Inferior parietal cortex (tissue), 1 donor: ENCODE results near the gene SMCO4.
"Not testable (repeated sequence)": the region's sequence is repeated elsewhere in the genome, so short reads cannot be mapped to it uniquely, and the experiment has no call there.

Experiments
- DNase-seq: peaks from one replicate; pipeline ENCODE4 v3.0.0-alpha.2; 2016; ENCODE audit errors: extremely low spot score

Gene SMCO4

DNA sequence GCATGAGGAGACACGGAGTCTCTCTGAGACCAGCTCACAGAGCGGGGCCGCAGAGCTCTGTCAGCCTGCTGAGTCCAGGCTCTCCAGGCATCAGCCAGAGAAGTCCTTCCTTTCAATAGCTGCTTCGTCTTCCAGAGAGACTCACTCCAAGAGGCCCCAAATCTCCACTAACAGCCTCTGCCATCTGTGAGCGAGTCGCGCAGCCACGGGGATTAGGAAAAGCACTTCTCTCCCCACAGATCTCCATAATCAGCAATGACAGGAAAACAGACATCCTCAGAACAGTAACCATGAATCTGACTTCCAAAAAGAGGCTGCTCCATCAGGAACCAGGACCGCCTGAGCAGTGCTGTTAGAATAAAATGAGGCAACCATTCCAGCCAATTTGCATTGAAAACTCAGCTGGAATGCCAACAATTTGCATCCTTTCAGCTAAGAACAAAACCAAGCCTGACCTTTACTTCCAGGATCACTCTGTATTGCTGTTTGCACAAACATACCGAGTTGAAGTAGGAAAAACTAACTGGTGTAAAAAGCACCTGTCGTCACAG lies 65.4 kb downstream of the SMCO4 start:
- DNase-seq = no peak

DNA sequence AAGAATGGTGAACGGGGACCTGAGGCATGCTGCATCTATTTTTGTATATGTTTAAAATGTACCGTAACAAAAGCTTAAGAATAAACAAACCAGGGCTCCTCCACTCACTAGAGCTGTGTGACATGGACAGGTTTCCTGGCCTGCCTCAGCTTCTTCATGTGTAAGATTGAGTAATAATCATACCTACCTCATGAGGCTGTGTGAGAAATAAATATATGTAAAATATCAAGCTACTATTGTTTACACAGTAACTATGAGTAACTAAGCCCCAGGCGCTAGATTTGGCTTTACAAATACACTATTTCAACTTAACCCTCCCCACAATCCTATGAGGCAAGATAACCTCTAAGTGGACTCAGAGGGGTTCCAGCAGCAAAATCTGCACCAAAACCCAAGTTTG lies 66.4 kb downstream of the SMCO4 start:
- no peak for DNase-seq

DNA sequence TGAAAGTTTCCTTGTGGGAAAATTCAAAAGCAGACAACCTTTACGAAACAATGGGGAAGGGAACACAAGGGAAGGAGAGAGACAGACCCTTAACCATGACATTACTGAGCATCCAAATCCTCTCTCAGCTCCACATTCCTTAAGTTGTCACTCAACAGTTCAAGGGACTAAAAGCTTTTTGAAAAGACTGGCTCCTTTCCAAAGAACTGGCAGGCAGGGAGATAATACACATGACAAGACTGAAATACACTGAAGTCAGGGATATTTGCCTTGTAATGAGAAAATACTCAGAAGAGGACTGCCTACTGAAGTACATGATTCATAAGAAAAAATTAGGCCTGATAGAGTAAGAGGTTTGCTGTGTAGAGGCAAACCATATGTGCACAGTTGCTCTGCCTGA lies 69.1 kb downstream of the SMCO4 start:
- no peak for DNase-seq

DNA sequence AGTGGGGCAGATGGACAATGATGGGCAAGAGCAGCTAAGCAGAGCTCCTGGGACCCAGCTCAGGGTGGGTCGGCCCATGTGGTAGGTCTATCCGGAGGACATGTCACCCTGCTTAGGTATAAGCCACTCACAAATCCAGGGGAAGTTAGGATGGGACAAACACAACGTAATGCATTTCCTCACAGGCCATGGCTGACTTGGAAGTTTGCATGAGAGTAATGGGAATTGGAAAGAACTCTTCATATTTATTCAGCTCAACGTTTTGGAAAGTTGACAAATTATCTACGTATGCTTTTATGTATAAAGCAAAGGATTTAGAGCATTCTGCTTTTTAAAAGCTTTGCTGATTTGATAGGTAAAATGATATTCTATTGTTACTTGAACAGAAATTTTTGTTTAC lies 74.9 kb downstream of the SMCO4 start:
- DNase-seq = no peak

GRCh38 chr11:93467054-93467453 lies 76.1 kb downstream of the SMCO4 start:
- DNase-seq = no peak

DNA sequence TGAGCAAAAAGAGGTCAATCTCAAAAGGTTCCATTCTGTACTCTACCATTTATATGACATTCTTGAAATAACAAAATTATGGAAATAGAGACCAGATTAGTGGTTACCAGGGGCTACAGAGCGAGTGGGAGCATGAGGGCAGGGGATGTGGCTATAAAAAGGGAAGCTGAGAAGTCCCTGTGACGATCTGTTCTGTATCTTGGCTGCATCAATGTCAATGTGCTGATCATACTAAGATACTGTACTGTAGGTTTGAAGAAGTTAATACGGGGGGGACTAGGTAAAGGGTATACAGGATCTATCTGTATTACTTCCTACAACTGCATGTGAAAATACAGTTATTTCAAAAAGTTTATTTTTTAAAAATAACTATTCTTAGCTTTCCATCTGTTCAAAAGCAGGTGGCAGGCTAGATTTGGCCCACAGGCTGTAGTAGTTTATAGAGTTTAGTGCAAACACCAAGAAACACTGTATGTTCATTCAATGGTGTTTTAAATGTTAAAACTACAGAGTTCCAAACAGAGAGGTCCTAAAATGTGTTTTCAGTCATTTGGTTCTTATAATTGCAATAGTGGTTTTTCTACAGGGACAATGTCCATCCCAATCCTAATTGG lies 78.2 kb downstream of the SMCO4 start:
- DNase-seq = no peak

DNA sequence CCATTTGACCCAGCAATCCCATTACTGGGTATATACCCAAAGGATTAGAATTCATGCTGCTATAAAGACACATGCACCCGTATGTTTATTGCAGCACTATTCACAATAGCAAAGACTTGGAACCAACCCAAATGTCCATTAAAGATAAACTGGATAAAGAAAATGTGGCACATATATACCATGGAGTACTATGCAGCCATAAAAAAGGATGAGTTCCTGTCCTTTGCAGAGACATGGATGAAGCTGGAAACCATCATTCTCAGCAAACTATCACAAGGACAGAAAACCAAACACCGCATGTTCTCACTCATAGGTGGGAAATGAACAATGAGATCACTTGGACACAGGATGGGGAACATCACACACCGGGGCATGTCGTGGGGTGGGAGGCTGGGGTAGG lies 79.5 kb downstream of the SMCO4 start:
- DNase-seq = not testable (repeated sequence)

DNA sequence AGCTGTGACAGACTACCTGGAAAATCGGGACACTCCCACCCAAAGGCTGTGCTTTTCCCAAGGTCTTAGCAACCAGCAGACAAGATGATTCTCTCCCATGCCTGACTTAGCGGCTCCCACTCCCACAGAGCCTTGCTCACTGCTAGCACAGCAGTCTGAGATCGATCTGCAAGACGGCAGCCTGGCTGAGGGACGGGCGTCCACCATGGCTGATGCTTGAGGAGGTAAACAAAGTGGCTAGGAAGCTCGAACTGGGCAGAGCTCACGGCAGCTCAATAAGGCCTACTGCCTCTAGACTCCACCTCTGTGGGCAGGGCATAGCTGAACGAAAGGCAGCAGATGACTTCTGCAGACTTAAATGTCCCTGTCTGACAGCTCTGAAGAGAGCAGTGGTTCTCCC lies 84.9 kb downstream of the SMCO4 start:
- DNase-seq = no peak

- DNase-seq = no peak
These were observed 98.5 kb downstream of the SMCO4 start for GRCh38 chr11:93444617-93445073.

DNA sequence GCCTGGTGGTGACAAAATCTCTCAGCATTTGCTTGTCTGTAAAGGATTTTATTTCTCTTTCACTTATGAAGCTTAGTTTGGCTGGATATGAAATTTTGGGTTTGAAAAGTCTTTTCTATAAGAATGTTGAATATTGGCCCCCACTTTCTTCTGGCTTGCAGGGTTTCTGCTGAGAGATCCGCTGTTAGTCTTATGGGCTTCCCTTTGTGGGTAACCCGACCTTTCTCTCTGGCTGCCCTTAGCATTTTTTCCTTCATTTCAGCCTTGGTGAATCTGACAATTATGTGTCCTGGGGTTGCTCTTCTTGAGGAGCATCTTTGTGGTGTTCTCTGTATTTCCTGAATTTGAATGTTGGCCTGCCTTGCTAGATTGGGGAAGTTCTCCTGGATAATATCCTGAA lies 100.0 kb downstream of the SMCO4 start:
- not testable (repeated sequence) for DNase-seq

GRCh38 chr11:93432247-93432646 lies 110.9 kb downstream of the SMCO4 start:
- DNase-seq = no peak
